NCI-H748 (cell line): ENCODE results near the gene DNAJB4.

Experiments
- DNase-seq: peaks from one replicate; lab custom pipeline; 2025; ENCODE audit not compliant: unreplicated experiment; lab: John Stamatoyannopoulos, UW

DNAJB4 gene

DNA sequence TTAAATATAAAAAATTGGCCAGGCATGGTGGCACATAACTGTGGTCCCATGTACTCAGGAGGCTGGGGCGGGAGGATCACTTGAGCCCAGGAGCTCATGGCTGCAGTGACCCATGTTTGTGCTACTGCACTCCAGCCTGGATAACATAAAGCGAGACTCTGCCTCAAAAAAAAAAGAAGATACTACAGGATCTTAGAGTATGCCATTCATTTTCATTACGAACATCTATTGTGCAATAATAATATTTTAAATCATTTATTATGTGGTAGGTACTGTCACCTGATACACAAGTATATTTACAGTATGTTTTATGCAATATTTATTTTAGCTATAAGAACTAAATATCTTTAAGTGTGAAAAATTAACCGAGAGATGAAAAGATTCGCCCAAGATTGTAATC is 31.7 kb downstream of the DNAJB4 start:
- DNase-seq, result no peak

DNA sequence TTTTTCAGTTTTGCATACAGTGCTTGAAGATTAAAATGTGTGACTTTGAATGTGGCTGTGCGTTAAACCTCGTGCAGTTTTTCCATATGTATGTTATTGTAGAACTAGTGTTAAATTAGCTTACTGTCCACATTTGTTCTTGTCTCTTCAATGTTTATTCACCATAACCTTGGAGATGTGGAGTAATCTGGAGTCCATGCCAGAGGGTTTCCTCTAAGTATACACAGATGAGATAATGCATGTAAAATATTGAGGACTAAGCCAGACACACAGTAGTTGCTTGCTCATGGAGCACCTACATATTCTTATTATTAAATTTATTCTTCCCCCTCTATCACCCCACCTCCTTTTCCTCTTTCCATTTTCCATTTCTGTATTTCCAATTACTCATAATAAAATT is 33.3 kb downstream of the DNAJB4 start:
- peak; percentile 33 for DNase-seq

DNA sequence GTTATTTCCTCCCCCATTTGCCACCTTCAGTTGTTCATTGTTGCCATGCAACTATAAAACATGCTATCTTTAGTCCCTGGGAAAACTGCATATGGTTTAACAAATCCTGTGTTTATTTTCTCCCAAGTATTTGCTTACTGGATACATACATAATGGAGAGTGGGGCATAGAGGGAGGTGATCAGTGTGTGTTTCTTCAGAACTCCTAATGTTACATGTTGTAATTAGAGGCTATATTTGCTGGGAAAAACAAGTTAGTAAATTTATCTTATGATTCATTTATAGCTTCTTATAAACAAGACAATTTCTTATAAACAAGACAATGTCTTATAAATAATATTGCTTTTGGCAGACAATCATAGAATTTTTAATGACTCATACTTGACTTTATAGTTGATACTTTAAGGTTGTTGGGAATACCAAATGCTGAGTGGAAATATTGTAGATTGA is 33.8 kb downstream of the DNAJB4 start:
- peak; percentile 59 for DNase-seq

DNA sequence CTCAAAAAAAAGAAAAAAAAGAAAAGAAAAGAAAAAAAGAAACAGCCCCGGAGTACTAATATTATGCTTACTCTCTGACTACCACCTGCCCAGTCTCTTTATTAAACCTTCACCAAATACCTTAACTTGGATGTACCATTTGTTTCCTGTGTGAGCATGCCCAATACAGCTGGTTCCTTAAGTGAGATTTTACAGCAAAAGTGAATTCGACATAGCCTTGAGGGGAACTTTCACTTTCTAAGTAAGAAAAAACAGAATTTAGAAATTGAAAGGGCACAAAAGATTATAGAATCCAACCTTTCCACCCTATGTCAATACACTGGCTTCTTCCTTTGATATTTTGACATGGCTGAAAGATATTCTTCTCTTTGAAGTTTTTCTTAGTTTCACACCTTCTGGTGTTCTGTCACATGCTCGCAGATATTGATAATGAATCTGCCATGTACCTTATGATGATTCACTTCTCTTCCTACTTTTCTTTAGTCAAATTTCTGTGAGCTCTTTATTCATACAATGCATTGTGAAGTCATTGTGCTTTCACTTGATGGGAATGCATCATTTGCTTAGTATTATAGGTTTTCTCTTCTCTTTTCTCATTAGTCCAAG is 35.8 kb downstream of the DNAJB4 start:
- no peak for DNase-seq

DNA sequence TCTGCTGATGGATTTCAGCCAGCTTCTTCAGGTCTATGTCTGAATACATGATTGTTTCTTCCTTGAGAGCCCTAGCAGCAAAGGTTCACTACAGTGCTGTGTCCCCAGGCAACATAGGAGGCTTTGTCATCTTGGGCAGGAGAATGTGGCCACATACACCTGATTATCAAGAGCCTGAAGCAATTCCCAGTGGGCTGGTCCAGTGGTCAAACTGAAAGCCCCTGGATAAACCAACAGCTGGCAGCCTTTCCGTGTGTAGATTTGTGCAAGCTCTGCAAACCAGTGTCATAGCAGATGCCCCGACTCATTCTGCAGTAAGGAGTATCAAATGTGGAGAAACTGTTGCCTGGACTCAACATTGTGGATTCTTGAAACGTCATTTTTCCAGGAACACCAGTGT is 38.7 kb downstream of the DNAJB4 start:
- no peak for DNase-seq

DNA sequence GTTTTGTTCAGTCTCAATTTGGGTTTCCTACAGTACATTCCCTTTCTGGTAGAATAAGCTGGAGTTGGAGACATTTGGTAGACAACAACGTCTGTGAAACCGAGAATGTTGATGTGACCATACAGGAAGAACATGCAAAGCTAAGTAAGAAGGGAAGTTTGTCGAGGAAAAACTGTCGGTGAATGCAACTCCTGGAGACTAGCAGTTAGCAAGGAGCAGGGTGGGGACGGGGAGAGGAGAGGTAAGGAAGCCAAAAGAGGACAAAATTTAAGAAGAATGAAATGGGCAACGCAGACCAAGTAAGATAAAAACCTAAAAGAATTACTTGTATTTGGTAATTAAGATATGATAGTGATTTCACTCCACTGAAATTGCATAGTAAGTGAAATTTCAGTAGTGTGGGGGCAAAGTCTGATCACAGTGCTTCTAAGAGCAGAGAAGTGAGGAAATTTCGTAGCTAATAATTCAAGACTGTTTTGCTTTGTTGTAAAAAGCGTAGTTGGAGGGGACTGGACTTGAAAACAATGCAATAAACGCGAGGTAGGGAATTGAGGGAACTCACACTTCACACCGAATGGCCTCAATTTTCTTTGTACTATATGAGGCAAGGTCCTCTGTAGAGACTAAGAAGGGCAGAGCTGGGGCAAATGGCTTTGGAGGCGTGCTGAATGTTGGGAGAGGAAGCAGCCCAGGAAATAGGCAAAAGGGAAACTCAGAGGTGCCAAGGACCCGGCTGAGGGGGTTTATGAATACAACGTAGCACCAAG is 40.2 kb downstream of the DNAJB4 start:
- no peak for DNase-seq

DNA sequence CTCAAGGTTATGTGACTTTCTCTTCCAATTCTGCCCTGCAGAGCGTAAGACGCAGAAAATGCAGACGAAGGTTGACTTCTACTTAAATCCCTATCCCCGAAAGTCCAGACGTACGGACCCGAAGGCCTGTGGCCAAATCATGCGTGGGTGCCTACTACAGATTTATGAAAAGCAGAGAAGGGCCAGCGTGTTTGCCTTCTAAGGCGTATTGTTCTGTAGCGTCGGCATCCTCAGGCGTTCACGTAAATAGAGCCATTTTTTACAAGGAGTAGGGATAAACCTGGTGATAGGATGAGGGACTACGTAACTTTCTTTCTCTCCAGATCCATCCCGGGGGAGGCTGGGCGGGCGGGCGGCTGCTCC is 40.8 kb downstream of the DNAJB4 start:
- no peak for DNase-seq

DNA sequence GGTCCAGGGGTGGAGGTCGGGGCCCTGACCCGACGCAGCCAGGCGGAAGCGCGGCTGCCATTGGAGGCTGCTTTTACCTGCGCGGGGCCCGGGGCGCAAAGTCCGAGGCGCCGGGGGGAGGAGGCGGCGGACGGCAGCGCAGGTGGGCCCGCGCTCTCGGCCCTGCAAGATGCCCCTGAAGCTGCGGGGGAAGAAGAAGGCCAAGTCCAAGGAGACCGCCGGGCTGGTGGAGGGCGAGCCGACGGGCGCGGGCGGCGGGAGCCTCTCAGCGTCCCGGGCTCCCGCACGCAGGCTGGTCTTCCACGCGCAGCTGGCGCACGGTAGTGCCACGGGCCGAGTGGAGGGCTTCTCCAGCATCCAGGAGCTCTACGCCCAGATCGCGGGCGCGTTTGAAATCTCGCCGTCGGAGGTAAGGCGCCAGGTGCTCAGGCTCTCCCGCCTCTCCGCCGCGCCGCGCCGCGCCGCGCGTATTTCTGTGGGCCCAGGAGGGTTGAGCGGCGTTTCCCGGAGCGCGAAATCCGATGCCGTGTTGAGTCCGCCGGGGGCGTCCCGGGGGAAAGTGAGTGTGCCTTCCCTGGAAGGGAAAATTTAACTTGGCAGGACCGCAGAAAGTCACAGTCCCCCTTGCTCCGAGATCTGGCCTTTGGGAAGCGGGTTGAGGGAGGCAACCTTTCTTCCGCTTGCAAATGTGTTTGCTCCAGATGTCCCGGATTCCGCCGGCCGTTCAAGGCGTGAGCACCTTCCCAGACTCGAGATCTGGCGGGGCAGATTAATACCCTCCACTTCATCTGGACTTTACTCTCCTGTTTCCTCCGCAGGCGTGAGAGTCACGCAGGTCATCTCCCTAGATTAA is 41.4 kb downstream of the DNAJB4 start, which contains the start of gene GIPC2:
TSS of gene GIPC2 (plus strand) at position 41 of the 853 bp plus-strand sequence. CDS start at position 170, 129 bp downstream.
- DNase-seq, result peak; percentile 69

DNA sequence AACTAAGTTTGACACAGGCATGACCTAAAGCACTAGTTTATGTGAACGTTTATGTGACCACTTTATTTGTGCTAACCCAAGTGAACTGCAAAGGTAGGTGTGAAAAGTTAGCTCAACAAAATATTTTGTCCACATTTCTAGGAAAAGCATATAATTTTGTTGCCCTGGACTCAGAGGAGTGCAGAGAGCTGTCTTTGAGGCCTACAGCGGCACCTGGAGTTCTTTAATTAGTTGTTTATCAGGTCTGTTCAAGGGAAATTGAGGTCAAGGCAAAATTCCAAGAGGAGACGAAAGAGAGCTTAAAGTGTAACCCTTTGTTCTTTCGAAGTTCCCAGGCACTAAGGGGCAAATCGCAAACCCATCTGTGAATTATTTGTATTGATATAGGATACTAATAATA is 42.4 kb downstream of the DNAJB4 start:
- DNase-seq, result no peak

DNA sequence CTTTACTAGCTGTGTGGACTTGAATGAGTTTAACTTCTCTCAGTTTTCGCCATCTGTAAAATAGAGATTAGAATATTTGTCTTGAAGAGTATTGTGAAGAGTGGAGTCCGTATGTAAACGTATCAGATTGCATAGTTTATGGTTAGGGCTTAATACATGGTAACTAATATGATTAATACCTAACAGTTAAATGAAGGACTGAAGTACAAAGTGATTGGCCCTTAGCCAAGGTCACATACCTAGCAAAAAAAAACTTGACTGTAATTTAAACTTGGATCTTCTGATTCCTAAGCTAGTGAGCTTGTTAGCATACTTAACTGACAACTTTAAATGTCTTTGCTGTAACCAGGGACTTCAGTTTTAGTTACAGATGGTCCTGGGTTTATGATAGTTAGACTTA is 42.9 kb downstream of the DNAJB4 start:
- no peak for DNase-seq

DNA sequence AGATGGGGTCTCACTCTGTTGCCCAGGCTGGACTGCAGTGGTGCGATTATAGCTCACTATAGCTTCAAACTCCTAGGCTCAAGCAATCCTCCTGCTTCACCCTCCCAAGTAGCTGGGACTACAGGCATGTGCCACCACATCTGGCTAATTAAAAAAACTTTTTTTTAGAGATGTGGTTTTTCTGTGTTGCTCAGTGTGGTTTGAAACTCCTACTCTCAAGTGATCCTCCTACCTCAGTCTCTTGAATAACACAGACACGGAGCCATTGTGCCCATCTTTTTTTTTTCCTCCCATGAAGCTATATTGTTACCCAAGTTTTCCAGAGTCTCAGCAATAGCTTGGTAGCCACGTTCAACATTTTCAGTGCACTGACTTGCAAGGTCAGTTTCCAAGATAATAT is 43.7 kb downstream of the DNAJB4 start:
- no peak for DNase-seq

DNA sequence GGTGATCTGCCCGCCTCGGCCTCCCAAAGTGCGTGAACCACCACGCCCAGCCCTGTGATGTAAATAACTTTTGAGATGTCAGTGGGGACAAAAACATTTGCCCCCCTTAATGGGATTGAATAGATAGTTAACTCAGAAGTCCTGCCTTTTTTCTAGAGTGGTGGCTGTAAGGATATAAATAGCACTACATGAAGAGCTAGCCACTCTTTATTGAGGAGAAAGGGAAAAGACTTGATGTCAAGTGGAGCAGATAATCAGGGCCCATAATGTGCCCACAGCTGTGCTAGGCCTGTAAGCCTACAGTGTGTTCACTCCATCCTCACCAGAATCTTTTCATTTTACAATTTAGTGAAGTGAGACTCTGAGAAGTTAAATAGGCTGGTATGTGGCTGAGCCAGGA is 44.7 kb downstream of the DNAJB4 start:
- DNase-seq, result no peak

DNA sequence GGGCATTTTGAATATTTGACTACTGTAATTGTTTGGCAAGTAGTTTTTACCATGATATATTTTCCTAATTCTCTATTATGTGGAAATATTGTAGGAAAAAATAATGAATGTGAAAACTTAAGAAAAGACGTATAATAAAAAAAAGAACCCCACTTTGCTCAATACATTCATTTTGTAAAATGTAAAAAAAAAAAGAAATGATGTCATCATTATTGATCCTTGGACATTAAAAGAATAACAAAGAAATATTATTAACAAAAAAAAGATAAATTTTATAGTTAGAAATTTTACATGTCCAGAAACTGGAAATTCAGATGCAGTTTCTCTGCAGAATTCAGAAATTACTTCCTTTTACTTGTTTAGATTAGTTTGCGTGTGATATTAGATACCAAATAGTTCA is 46.3 kb downstream of the DNAJB4 start:
- no peak for DNase-seq

DNA sequence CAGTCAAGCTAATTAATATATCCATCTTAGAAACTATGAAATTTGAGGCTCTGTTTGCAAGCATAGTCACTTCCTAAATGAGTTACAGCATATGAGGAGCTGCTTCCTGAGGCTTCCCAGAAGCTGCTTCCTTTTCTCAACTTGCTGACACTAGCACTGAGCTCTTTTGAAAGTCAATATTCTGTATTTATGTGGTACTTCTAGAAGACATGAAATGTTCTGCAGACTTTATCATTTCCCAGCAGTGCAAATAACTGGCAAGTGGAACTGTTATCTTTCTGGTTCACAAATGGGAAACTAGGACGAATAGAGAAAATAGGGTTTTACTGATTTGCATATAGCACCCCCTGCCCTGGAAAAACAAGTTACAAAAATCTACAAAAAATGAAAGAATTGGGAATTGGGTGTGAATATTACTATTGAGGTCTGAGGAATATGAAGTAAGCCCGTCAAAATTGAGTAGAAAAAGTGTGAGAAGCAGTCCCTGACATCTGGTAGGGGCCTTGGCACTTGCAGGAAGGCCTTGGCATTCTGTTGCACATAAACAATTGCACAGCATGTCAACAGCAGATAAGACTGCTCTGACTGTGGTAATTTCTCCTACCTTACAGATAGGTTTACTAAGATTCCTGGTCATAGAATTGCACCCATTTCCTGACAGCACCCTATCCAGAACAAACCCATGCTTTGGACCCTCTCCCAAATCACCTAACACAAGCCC is 48.1 kb downstream of the DNAJB4 start:
- DNase-seq, result no peak

DNA sequence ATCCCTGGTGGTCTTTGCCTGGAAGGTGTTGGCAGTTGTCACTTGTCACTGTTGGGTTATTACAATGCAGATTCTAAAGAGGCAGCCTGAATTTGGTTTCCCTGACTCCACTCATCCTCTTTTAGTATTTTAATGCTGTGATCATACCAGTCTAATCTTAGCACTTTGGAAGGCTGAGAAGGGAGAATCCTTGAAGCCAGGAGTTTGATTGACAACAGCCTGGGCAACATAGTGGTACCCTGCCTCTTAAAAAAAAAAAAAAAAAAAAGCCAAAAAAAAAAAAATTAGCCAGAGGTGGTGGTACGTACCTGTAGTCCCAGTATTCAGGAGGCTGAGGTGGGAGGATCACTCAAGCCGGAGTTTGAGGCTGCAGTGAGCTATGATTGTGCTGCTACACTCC is 48.8 kb downstream of the DNAJB4 start:
- DNase-seq, result no peak

DNA sequence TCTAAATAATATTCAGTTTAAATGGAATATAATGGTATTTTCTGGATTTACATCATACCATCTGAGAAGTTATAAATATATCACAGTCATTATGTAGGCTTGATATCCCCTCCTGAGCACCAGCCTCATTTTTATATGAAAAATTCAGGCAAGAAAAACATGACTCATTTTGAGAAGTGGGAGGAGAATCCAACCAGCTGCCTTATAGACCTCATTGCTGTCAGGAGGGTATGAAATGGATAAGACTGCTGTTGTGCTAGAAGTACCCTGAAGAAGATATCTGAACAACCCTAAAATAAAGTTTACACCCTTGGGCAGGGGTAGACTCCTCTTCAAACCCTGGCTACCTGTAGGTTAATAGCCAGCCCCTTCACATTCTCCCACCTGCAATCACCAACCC is 49.8 kb downstream of the DNAJB4 start:
- DNase-seq, result no peak

DNA sequence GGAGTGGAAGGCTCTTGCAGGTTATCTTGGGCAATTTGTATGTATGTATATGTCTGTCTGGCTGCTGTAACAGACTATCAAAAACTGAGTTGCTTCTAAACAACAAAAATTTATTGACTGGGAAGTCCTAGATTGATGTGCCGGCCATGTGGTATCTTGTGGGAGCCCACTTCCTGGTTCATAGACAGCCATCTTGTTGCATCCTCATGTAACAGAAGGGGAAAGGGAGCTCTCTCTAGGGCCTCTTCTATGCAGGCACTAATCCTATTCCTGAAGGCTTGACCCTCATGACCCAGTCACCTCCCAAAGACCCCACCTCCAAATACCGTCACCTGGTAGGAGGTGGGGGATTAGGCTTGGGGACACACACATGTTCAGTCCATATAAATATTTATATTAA is 50.2 kb downstream of the DNAJB4 start:
- no peak for DNase-seq

DNA sequence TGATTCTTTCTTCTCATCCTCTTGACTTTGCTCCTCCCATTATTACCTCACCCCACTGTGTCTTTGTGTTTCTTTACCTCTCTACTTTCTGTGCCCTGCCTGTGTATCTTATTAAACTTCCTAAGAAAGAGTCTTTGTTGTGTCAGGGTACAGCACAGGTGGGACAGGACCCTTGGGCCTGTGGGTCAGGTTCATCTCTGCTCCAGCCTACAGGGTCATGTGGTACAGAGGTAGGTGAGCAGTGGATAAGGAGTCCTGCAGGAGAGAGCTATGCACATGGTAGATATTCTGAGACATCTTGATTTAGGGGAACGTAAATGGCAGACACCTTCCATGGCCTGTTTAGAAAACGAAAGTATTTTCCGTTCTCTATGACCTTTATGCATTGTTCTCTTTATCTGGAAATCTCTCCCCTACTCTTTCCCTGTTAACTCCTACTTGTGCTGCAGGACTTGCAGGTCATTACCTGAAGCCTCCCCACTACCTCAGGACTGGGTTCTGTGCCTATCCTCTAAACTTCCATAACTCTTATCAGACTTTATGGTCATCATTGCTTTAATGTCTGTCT is 50.9 kb downstream of the DNAJB4 start:
- no peak for DNase-seq

DNA sequence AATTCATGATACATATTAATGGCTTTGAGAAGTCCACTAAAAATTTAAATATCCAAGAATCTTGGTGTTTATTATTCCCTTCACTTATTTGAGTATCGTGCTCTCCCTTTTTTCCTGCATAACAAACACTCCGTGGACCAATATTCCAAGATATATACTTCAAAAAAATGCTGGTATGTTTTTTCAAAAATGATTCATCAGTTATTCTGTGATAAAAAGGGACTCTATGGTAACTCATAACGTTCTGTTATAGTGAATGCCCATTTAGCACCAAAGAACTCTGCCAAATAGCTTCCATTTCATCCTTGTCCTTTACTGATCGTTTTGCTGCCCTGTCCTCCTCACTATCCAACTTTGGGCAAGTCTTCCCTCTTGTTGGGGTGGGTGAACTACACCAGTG is 53.9 kb downstream of the DNAJB4 start:
- DNase-seq, result no peak

DNA sequence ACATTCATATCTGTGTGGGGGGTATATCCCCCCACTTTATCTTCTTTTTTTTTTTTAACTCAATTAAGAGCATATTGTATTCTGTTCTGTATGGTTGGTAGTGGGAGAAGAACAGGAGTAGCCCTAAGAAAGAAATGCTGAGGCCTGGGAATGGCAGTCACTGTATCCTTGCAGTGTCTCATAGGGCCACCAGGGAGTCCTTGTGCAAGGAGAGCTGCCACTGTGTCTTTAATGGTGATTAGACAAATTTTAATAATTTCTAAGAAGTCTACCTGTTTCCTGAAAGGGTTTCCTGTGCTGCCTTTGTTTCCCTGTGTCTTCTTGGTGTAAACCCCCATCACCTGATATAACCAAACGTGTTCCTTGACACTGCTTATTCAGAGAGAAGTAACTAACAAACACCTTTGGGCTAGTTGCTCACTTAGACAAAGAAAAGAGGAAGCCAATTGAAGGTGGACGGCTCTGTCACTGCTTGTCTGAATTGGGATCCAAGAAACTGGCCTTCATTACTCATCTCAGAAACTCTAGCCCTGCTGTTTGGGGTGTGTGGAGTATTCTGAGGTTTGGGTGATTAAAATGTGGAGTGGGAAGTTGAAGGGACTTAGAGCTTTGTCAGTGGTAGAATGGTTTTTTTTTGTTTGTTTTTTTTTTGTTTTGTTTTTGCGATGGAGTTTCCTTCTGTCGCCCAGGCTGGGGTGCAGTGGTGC is 56.3 kb downstream of the DNAJB4 start:
- no peak for DNase-seq
